Metanephros (tissue), 2 donors: Measurements from ENCODE around the gene ASB1. TPM values are rescaled to one million over a fixed set of nuclear protein-coding genes. Genes with fewer than 3 reads are reported as not detected.

Experiments
- small RNA-seq: library from RNA; depleted of rRNA; stranded (forward); fragments of <200 nt; gene quantifications from one replicate; pipeline ENCODE3, GENCODE V24; 2014; ENCODE audit warnings: low replicate concordance
- total RNA-seq: library from RNA; depleted of rRNA; stranded (reverse); fragments of >200 nt; gene quantifications from one replicate; pipeline ENCODE4 v1.2.3, GENCODE V29; 2014

ASB1 gene
- 43.3 TPM for total RNA-seq

GRCh38 chr2:238426568-238427434 lies at the start of gene ASB1:
Gene ASB1 (plus strand): TSS chr2:238426927. CDS start chr2:238427071, 144 bp downstream.

Small RNA genes lying within 50 kb of the gene (small RNA-seq; reads per million reads assigned to genes)
- not detected for gene RNU6-234P

Other genes with a start within 250 kb of the ASB1 start
- 42.4 TPM for gene ILKAP, start 223.2 kb upstream of the ASB1 start, total RNA-seq
- gene HES6, start 186.9 kb upstream of the ASB1 start, total RNA-seq: 6.5 TPM
- gene PER2, start 138.3 kb upstream of the ASB1 start, total RNA-seq: 13.2 TPM
- 18.3 TPM for gene TRAF3IP1, start 106.4 kb upstream of the ASB1 start, total RNA-seq